AG09319 (cell line): ENCODE measurements around the gene ZNF519.

ENCODE experiments used
- DNase-seq: peaks from one replicate; pipeline ENCODE4 v3.0.0-alpha.2; 2010; ENCODE audit warnings: low read depth; ENCODE audit errors: extremely low read depth
- CTCF ChIP-seq: IDR thresholded peaks from 2 replicates; pipeline ENCODE4 v1.5.1; 2011; ENCODE audit warnings: low read depth, mild to moderate bottlenecking, inconsistent platforms, low read length, moderate library complexity

ZNF519 gene

GRCh38 chr18:14124689-14125088, 7.5 kb downstream of the ZNF519 start:
- DNase-seq = no peak
- no peak for TF ChIP-seq CTCF

GRCh38 chr18:14122097-14122496, 10.1 kb downstream of the ZNF519 start:
- no peak for DNase-seq
- TF ChIP-seq CTCF = no peak

GRCh38 chr18:14120926-14121325, 11.3 kb downstream of the ZNF519 start:
- no peak for DNase-seq

GRCh38 chr18:14117606-14118005, 14.6 kb downstream of the ZNF519 start:
- DNase-seq = no peak
- no peak for TF ChIP-seq CTCF

More at GRCh38 chr18:14120926-14121325, 11.3 kb downstream of the ZNF519 start:
- no peak for TF ChIP-seq CTCF

- no peak for DNase-seq
- no peak for TF ChIP-seq CTCF
These were observed 25.3 kb downstream of the ZNF519 start for GRCh38 chr18:14106906-14107305.

GRCh38 chr18:14104906-14105748, 27.1 kb downstream of the ZNF519 start:
- no peak for DNase-seq

More at GRCh38 chr18:14104906-14105748, 27.1 kb downstream of the ZNF519 start:
- TF ChIP-seq CTCF = no peak
